GM12878 (cell line): ENCODE data around the gene CAV1. TPM values are rescaled to one million over a fixed set of nuclear protein-coding genes. Genes with fewer than 3 reads are reported as not detected.

Experiments
- ATAC-seq: fragments of 200-7000 bp; cut with Tn5 transposase; 3 replicates; pipeline ENCODE4 v1.9.1; 2020; ENCODE audit warnings: mild to moderate bottlenecking, moderate library complexity
- BruUV-seq: library from RNA; stranded (reverse); fragments of 400-500 nt; replicated peaks from 2 replicates; lab custom pipeline; 2021; lab: Mats Ljungman, UMichigan
- CTCF ChIA-PET: fragments of 300-600 bp; sonication (Branson Sonifier 250); formaldehyde crosslinking; extraction: SDS; loops from one replicate; lab custom pipeline; 2021; ENCODE audit warnings: inconsistent platforms; lab: Yijun Ruan, JAX
- POLR2A ChIA-PET: fragments of 350-600 bp; formaldehyde crosslinking; extraction: SDS; loops from one replicate; lab custom pipeline; 2021; ENCODE audit warnings: inconsistent platforms; lab: Charles Lee
- RAD21 ChIA-PET: fragments of 300-600 bp; sonication (Branson Sonifier 250); formaldehyde crosslinking; loops from one replicate; lab custom pipeline; 2023; ENCODE audit warnings: antibody characterized with exemption; ENCODE audit not compliant: unreplicated experiment; lab: Charles Lee
- SMC1A ChIA-PET: fragments of 300-600 bp; sonication (Branson Sonifier 250); formaldehyde crosslinking; loops from one replicate; lab custom pipeline; 2023; ENCODE audit not compliant: unreplicated experiment, uncharacterized antibody; lab: Charles Lee
- DNase-seq: peaks from one replicate; pipeline ENCODE4 v3.0.0-alpha.2; 2011; ENCODE audit warnings: low read depth, low spot score
- FAIRE-seq: peaks from 3 replicates; lab custom pipeline; 2011; peaks lifted over from hg19 to GRCh38; lab: Jason Lieb, UNC
- H2AFZ ChIP-seq: 2 replicates; pipeline ENCODE4 v1.6.0; 2011; ENCODE audit warnings: low read depth, low read length, control low read depth; ENCODE audit not compliant: control insufficient read depth
- H3K27ac ChIP-seq: 2 replicates; pipeline ENCODE4 v1.5.1; 2011; ENCODE audit warnings: control low read depth; ENCODE audit not compliant: control insufficient read depth, insufficient read depth
- H3K27me3 ChIP-seq, 2 experiments: replicated peaks in 1 of 2; 2 replicates each; pipeline versions ENCODE4 v1.6.0 to v1.6.1; 2011; ENCODE audit warnings: low read length in 1 of 2; ENCODE audit not compliant: control insufficient read depth in 2 of 2, insufficient read depth in 2 of 2
- H3K36me3 ChIP-seq, 2 experiments: 2 replicates each; pipeline ENCODE4 v1.5.1; 2011; ENCODE audit warnings: low read length in 1 of 2; ENCODE audit not compliant: control insufficient read depth in 2 of 2, insufficient read depth in 2 of 2
- H3K4me1 ChIP-seq: 2 replicates; pipeline ENCODE4 v1.6.1; 2011; ENCODE audit warnings: mild to moderate bottlenecking, low read length, moderate library complexity, mixed read lengths; ENCODE audit not compliant: control insufficient read depth, insufficient read depth
- H3K4me2 ChIP-seq: 2 replicates; pipeline ENCODE4 v1.6.0; 2011; ENCODE audit warnings: control low read depth; ENCODE audit not compliant: control insufficient read depth, insufficient read depth
- H3K4me3 ChIP-seq: fragments of 200-600 bp; sonication (generic); 2 replicates; pipeline ENCODE4 v1.5.1; 2016
- H3K79me2 ChIP-seq: 2 replicates; pipeline ENCODE4 v1.6.0; 2011; ENCODE audit warnings: low read length; ENCODE audit not compliant: control insufficient read depth, insufficient read depth
- H3K9ac ChIP-seq: 2 replicates; pipeline ENCODE4 v1.8.0; 2011; ENCODE audit warnings: low read length, control low read depth, mixed read lengths; ENCODE audit not compliant: control insufficient read depth, insufficient read depth
- H3K9me3 ChIP-seq: replicated peaks from 3 replicates; pipeline ENCODE4 v1.5.1; 2011; ENCODE audit warnings: mild to moderate bottlenecking, low read length; ENCODE audit not compliant: control insufficient read depth, insufficient read depth
- H4K20me1 ChIP-seq: 2 replicates; pipeline ENCODE4 v1.6.0; 2011; ENCODE audit not compliant: control insufficient read depth, insufficient read depth
- BACH1 ChIP-seq: fragments of 450-650 bp; IDR thresholded peaks from 2 replicates; pipeline ENCODE4 v1.6.1; 2017; ENCODE audit warnings: mild to moderate bottlenecking, borderline replicate concordance
- BCL11A ChIP-seq: IDR thresholded peaks from 2 replicates; pipeline ENCODE4 v1.6.1; 2011; ENCODE audit warnings: low read depth, low read length
- BMI1 ChIP-seq: fragments of 450-650 bp; IDR thresholded peaks from 2 replicates; pipeline ENCODE4 v1.6.1; 2016; ENCODE audit warnings: mild to moderate bottlenecking, moderate library complexity, borderline replicate concordance
- BRCA1 ChIP-seq: IDR thresholded peaks from 2 replicates; pipeline ENCODE4 v1.6.1; 2011; ENCODE audit warnings: low read depth, low read length, improper control_type of control experiment
- CBX3 ChIP-seq: fragments of 200-600 bp; sonication (generic); IDR thresholded peaks from 2 replicates; pipeline ENCODE4 v1.6.1; 2016; ENCODE audit warnings: low read depth, borderline replicate concordance
- CBX5 ChIP-seq: sonication (generic); IDR thresholded peaks from 2 replicates; pipeline ENCODE4 v1.6.1; 2016; ENCODE audit warnings: low read depth, moderate library complexity, mild to moderate bottlenecking, inconsistent platforms
- ESRRA ChIP-seq: IDR thresholded peaks from 2 replicates; pipeline ENCODE4 v1.6.1; 2012; ENCODE audit warnings: mild to moderate bottlenecking, low read length, improper control_type of control experiment
- GABPA ChIP-seq: IDR thresholded peaks from 2 replicates; pipeline ENCODE4 v1.6.1; 2014; ENCODE audit warnings: antibody characterized with exemption, low read depth, mild to moderate bottlenecking, inconsistent platforms
- HDGF ChIP-seq: fragments of 450-650 bp; IDR thresholded peaks from 2 replicates; pipeline ENCODE4 v1.6.1; 2016; ENCODE audit warnings: antibody characterized with exemption
- IKZF1 ChIP-seq: fragments of 450-650 bp; conservative IDR thresholded peaks from 2 replicates; pipeline ENCODE4 v1.6.1; 2017; ENCODE audit warnings: antibody characterized with exemption, mild to moderate bottlenecking
- MYC ChIP-seq: IDR thresholded peaks from 2 replicates; pipeline ENCODE4 v1.6.1; 2011; ENCODE audit warnings: mild to moderate bottlenecking, low read length, moderate library complexity, inconsistent platforms; ENCODE audit not compliant: insufficient read depth, insufficient replicate concordance, insufficient read length, severe bottlenecking
- POLR2AphosphoS5 ChIP-seq: IDR thresholded peaks from 2 replicates; pipeline ENCODE4 v1.6.1; 2011; ENCODE audit warnings: mild to moderate bottlenecking, low read length, inconsistent platforms
- STAT1 ChIP-seq: fragments of 450-650 bp; conservative IDR thresholded peaks from 2 replicates; pipeline ENCODE4 v1.6.1; 2014; ENCODE audit warnings: antibody characterized with exemption, mild to moderate bottlenecking
- STAT3 ChIP-seq: IDR thresholded peaks from 2 replicates; pipeline ENCODE4 v1.6.1; 2011; ENCODE audit warnings: low read depth, low read length, improper control_type of control experiment
- SUPT20H ChIP-seq: IDR thresholded peaks from 2 replicates; pipeline ENCODE4 v1.6.1; 2011; ENCODE audit warnings: low read depth, mild to moderate bottlenecking, low read length, moderate library complexity, borderline replicate concordance; ENCODE audit not compliant: control insufficient read depth
- TAF1 ChIP-seq: IDR thresholded peaks from 2 replicates; pipeline ENCODE4 v1.6.1; 2011; ENCODE audit warnings: mild to moderate bottlenecking, low read depth, low read length, borderline replicate concordance
- TCF7 ChIP-seq: IDR thresholded peaks from 2 replicates; pipeline ENCODE4 v1.6.1; 2014; ENCODE audit warnings: antibody characterized with exemption, borderline replicate concordance
- WGBS: methylation state at CpG from one replicate; pipeline ENCODE4 v1.1.6; 2016; ENCODE audit warnings: low lambda C conversion rate; ENCODE audit not compliant: insufficient replicate concordance, insufficient coverage; ENCODE audit errors: missing lambda C conversion rate; 5-methylcytosine and 5-hydroxymethylcytosine counted together
- in situ Hi-C: fragments of 300-500 bp; cut with MboI; formaldehyde crosslinking; loops from 9 replicates; pipeline ENCODE4 v1.14.3; 2018; ENCODE audit warnings: mixed read lengths
- intact Hi-C: fragments of 100-400 bp; cut with micrococcal nuclease; formaldehyde crosslinking; loops from one replicate; pipeline ENCODE4 v1.14.2; 2022; ENCODE audit not compliant: unreplicated experiment
- polyA plus RNA-seq, 11 experiments: library from polyadenylated mRNA; depleted of rRNA in 4 of 11; unstranded in 6 of 11; stranded (reverse) in 5 of 11; fragments of >200 nt; fragmentation: Nextera tagmentation in 4 of 11; fragmentation: Illumina TruSeq in 1 of 11; extraction: Ambion mirVana in 4 of 11; extraction: Trizol in 1 of 11; gene quantifications; 1 replicate in 1 of 11; 2 replicates in 10 of 11; pipeline versions ENCODE4 v1.2.1 to v1.2.3, GENCODE V29; 2011 to 2016; ENCODE audit warnings: inconsistent platforms in 2 of 11, missing spikeins in 2 of 11, low read depth in 1 of 11
- total RNA-seq, 4 experiments: library from RNA; depleted of rRNA in 3 of 4; stranded (reverse); fragments of >200 nt in 3 of 4; fragmentation: Illumina TruSeq in 1 of 4; extraction: Trizol in 1 of 4; gene quantifications; 2 replicates each; pipeline versions ENCODE4 v1.2.1 to v1.2.3, GENCODE V29; 2013 to 2021
- TF ChIP-seq, protein P1 (sequence below): IDR thresholded peaks from 2 replicates; pipeline ENCODE4 v1.6.1; 2011; ENCODE audit warnings: low read depth, low read length, improper control_type of control experiment, borderline replicate concordance
- TF ChIP-seq, protein P2 (sequence below): IDR thresholded peaks from 2 replicates; pipeline ENCODE4 v1.6.1; 2011; ENCODE audit warnings: borderline replicate concordance, low read depth, mild to moderate bottlenecking, moderate library complexity, mixed read lengths, low read length; ENCODE audit not compliant: insufficient read depth; ENCODE audit errors: extremely low read length

CAV1 gene
- total and polyA plus RNA-seq, 10 of the 15 experiments (the other 5 are each of a cell fraction or from before 2014, with no cell fraction given): 0.45 to 26.5 (median 2.0) TPM

DNA sequence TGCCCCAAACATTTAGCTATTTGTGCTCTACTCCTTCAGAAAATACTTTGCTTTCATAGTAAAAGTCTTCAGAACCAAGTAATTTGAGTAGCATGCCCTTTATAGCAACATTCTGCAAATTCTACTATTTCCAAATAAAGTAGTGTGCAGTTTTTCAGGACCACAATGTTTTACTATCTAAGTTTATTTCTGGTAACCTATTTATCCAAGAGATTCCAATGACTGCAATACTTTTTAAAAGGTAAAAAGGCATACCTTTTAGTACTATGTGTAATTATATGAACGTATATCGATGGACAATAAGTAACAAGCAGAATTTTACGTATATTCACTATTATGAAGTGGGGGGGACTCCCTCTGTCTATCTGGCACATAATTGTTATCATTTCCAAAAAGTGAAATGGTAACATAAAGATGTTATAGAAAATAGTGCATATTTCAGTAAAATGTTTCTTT is 32.2 kb upstream of the CAV1 start:
- H3K4me2 ChIP-seq: no peak overlapping the region
- no TSS peak for BruUV-seq
- no peak for FAIRE-seq

DNA sequence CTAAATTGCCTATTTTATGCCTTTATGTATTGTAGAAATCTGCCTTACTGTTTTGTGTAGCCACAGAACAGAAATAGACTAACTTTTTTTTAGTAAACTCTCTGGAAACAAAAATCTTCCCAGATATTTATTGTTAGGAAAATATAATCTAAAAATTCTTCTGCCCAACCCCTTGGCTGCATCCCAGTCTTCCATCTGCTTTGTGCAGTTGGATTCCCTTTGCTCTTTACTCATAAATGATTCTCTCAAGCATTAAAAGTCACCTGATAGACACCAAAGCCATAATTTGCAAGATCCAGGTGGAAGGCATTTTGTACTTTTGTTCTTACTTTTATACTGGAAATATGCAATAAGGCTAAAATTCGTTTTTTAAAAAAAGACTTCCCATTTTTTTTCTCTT is 31.4 kb upstream of the CAV1 start:
- ChIA-PET RAD21 (no interaction called here), POLR2A (no interaction called here), CTCF (no interaction called here), SMC1A (interaction anchor here (0.7 to 0.8 kb wide), 2 partner anchors 9 to 32 kb away, joined by 3 read pairs; no protein-coding TSS in a partner anchor)
- H3K9ac ChIP-seq: no peak overlapping the region
- in situ Hi-C loops: no loop called here
- no peaks in the 10 kb centered on the region for H3K79me2 ChIP-seq
- no TSS peak for BruUV-seq
- H4K20me1 ChIP-seq: no peaks in the 10 kb centered on the region
- H3K9me3 ChIP-seq: no peaks in the 10 kb centered on the region
- ATAC-seq: no peak
- H3K27me3 ChIP-seq: no peaks in the 10 kb centered on the region
- no peak for DNase-seq
- no peak overlapping the region for H3K27ac ChIP-seq
- H3K4me1 ChIP-seq: no peaks in the 10 kb centered on the region
- FAIRE-seq: no peak
- H3K36me3 ChIP-seq: no peaks in the 10 kb centered on the region
- WGBS: 0% methylated on average over 1 of the region's 1 CpG
- intact Hi-C loops: no loop called here
- no peak overlapping the region for H3K4me3 ChIP-seq
- no peak overlapping the region for H3K4me2 ChIP-seq
- H2AFZ ChIP-seq: no peak overlapping the region
- TF ChIP-seq IKZF1 (no peak), POLR2AphosphoS5 (no peak), TCF7 (no peak), BCL11A (no peak), SUPT20H (no peak), BACH1 (no peak), CBX5 (no peak), STAT1 (no peak), STAT3 (no peak), ESRRA (no peak)
- TF ChIP-seq, protein P1, sequence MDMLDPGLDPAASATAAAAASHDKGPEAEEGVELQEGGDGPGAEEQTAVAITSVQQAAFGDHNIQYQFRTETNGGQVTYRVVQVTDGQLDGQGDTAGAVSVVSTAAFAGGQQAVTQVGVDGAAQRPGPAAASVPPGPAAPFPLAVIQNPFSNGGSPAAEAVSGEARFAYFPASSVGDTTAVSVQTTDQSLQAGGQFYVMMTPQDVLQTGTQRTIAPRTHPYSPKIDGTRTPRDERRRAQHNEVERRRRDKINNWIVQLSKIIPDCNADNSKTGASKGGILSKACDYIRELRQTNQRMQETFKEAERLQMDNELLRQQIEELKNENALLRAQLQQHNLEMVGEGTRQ: no peak

More for the DNA sequence above, 32.2 kb upstream of the CAV1 start:
- Histone ChIP-seq H3K27me3 (no peaks in the 10 kb centered on the region), H3K36me3 (no peaks in the 10 kb centered on the region), H4K20me1 (no peaks in the 10 kb centered on the region), H3K4me3 (no peak overlapping the region), H3K4me1 (no peaks in the 10 kb centered on the region), H3K9me3 (no peaks in the 10 kb centered on the region), H3K79me2 (no peaks in the 10 kb centered on the region), H3K9ac (no peak overlapping the region), H3K27ac (no peak overlapping the region), H2AFZ (no peak overlapping the region)
- POLR2A ChIA-PET: no interaction called here
- intact Hi-C loops: no loop called here
- DNase-seq (no peak), ATAC-seq (no peak)
- in situ Hi-C loops: no loop called here
- SMC1A ChIA-PET: no interaction called here
- RAD21 ChIA-PET: no interaction called here
- TF ChIP-seq BRCA1 (no peak), HDGF (no peak), MYC (no peak), TAF1 (no peak), BMI1 (no peak), GABPA (no peak), CBX3 (no peak), TCF7 (no peak)
- TF ChIP-seq, protein P2, sequence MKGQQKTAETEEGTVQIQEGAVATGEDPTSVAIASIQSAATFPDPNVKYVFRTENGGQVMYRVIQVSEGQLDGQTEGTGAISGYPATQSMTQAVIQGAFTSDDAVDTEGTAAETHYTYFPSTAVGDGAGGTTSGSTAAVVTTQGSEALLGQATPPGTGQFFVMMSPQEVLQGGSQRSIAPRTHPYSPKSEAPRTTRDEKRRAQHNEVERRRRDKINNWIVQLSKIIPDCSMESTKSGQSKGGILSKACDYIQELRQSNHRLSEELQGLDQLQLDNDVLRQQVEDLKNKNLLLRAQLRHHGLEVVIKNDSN: no peak
- CTCF ChIA-PET: no interaction called here
- 76% methylated on average over 3 of the region's 3 CpGs for WGBS
